Stimulated activated naive CD4-positive, alpha-beta T cell treated with Interleukin-2 at 50 U/mL for 16 hours (primary cell): ENCODE measurements around the gene GPR18.
"Not testable (repeated sequence)": the region's sequence is repeated elsewhere in the genome, so short reads cannot be mapped to it uniquely, and the experiment has no call there.

Experiments
- DNase-seq: peaks from one replicate; lab custom pipeline; 2025; lab: John Stamatoyannopoulos, UW

Gene GPR18

GRCh38 chr13:99228737-99229691 lies 29.2 kb downstream of the GPR18 start:
- no peak for DNase-seq

DNA sequence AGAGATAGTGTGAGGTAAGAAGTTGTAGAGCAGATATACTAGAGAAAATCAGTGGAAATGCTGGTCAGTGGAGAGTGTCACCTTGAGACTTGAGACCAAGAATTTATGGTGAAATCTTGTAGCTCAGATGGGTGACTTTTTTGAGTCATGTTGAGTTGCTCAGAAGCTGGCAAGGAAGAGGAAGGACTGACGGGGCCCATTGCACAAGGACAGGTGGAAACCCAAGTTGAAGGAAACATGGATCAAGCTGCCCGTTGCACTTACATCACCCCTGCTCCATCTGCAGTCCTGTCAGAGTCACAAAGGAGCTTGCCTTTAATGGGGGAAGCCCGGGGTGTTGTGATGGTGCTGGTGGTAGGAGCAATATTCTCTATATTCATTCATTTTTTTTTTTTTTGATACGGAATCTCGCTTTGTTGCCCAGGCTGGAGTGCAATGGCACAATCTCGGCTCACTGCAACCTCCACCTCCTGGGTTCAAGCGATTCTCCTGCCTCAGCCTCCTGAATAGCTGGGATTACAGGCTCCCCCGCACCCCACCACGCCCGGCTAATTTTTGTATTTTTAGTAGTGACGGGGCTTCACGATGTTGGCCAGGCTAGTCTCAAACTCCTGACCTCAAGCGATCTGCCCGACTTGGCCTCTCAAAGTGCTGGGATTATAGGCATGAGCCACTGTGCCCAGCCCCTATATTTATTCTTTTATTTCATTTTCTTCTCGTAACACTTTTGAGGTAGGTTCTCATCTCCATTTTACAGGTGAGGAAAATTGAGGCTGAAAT lies 30.1 kb downstream of the GPR18 start:
- no peak for DNase-seq

- DNase-seq, result no peak
Measured at GRCh38 chr13:99227331-99227900, 30.8 kb downstream of the GPR18 start.

DNA sequence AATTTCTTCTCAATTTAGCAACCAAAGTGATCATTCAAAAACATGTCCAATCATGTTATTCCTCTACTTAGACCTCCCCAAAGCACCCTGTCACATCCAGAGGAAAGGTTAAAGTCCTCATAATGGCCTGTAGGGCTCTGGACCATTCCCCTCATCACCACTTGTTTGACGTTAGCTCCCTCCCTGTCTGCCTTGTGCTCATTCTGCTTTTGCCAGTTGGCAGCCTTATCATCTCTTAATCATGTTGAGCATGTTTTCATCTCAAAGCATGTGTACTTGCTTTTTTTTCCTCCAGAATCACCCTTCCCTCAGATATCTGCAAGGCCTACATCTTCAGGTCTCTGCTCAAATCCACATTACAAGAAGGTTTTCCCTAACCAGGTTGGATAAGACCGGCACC lies 31.7 kb downstream of the GPR18 start:
- no peak for DNase-seq

DNA sequence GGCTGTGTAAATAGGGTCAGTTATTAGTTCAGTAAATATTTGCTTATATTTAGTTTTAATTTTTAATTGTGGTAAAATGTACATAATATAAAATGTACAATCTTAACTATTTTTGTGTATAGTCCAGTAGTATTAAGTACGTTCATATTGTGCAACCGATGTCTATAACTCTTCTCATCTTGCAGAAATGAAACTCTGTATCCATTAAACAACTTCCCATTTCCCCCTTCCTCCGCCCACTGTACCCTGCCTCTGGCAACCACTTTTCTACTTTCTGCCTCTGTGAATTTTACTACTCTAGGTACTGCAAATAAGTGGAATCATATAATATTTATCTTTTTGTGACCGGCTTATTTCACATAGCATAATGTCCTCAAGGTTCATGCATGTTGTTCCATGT lies 33.1 kb downstream of the GPR18 start:
- DNase-seq, result no peak

DNA sequence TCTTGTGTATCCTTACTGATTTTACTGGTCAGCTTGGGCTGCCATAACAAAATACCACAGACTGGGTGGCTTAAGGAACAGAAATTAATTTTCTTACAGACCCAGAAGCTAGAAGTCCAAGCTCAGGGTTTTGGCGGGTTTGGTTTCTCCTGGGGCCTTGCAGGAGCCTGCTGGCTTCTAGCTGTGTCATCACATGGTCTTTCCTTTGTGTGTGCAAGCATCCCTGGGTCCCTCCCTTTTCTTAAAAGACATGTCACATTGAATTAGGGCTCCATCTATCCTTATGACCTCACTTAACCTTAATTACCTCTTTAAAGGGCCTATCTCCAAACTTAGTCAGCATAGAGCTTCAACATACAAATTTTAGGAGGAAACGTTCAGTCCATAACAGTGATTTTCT lies 34.2 kb downstream of the GPR18 start:
- DNase-seq, result no peak

DNA sequence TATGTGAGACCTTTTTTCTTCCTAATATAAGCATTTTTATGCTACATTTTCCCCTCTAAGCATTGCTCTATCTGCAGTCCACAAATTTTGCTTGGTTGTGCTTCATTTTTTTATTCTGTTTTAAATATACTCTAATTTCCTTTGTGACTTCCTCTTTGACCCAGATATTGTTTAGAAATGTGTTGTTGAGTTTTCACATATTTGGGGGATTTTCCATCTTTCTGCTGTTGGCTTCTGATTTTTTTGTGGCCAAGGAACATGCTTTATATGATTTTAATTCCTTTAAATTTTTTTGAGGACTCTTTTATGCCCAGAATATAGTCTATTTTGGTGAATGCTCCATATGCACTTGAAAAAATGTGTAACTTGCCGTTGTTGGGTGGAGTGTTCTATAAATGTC lies 34.6 kb downstream of the GPR18 start:
- no peak for DNase-seq

DNA sequence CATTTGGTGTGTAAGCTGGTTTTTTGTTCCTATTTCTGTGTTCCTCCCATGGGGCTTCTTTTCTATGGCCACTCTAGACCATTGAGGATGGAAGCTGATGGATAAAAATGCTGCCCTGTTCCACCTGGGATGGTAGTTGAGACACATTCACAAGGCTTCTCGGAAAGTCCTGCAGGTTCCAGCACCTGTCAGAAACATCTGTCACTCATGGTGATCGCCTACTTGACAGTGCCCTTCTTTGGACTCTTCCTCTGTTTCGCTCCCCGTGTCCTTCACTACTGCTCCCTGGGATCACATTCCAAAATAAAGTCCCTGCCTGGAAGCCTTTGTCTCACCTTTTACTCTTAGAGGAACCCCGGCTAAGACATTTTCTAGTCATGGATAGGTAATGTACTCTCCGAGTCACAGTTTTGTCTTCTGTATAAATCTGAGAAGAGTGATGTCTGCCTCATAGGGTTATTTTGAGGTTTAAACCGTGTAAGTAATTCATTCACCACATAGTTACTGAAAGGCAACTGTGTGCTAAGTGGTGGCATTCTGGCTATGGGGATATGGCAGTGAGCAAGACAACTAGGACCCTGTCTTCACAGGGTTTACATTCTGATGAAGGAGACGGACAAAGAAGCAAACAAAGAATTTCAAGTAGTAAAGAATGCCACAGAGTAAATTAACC lies 36.5 kb downstream of the GPR18 start:
- no peak for DNase-seq

- no peak for DNase-seq
Measured at GRCh38 chr13:99220199-99220935, 37.8 kb downstream of the GPR18 start.

DNA sequence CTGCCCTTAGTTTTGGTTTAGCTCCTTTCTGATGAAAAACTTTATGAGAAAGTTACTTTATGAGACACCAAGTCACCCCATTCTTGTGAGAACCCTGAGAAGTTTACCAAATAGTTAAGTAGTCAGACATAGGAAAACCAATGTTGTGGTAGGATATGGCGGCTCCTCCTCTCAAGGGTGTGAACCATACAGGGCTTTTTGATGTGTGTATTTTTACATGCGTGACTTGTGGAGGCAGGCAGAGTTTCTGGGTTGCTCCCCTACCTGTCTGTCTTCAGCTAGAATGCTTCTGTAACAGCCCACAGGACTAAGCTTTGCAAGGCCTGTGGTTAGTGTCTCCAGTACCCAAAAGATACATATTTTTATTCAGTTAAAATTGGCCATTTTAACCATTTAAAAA lies 39.2 kb downstream of the GPR18 start:
- DNase-seq, result peak; percentile 44

GRCh38 chr13:99218545-99218944 lies 39.6 kb downstream of the GPR18 start:
- DNase-seq, result no peak

DNA sequence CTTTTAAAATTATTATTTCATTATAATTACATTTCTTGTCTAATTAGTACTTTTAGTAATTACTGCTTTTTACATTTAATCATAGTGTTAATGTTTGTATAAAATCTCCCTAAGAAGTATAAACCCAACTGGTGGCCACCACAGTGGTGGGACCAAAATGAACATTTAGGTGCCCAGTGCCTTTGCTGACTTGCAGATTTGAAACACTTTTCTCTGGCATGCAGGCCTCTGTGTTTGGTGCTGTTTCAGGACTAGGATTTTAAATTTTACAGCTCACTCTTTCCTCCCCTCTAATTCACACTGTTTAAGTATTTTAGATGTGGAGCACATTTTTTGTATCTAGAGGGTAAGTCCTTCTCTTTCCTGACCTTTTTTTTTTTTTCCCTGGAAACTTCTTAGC lies 40.1 kb downstream of the GPR18 start:
- no peak for DNase-seq

DNA sequence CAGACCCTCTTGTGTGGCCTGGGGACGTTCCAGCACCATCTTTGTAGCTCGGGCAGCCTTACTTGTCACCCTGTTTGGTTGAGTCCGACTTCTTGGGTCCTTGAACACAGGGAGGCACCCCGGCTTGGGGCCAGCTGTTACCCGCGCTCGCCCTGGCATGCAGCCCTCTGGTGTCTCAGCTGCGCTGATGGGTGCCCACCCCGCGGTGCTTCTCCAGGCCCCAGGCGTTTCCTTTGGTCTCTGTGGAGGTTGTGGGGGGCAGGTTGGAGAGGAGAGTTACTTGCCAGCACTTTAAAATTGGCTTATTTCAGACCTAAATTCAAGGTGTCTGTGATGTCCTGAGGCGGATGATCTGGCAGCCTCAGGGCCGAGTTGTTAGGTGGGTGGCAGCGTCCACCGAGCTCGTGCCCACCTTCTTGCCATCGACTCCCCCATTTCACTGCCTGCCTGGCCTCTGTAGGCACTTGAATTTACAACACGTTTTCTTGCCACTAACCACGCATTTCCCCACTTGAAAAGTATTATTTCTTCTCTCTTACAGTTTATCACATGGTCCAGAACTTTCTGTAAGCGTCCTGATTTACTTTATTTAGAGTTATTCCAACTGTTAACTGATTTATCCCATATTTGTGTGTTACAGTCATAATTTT lies 40.6 kb downstream of the GPR18 start:
- no peak for DNase-seq

DNA sequence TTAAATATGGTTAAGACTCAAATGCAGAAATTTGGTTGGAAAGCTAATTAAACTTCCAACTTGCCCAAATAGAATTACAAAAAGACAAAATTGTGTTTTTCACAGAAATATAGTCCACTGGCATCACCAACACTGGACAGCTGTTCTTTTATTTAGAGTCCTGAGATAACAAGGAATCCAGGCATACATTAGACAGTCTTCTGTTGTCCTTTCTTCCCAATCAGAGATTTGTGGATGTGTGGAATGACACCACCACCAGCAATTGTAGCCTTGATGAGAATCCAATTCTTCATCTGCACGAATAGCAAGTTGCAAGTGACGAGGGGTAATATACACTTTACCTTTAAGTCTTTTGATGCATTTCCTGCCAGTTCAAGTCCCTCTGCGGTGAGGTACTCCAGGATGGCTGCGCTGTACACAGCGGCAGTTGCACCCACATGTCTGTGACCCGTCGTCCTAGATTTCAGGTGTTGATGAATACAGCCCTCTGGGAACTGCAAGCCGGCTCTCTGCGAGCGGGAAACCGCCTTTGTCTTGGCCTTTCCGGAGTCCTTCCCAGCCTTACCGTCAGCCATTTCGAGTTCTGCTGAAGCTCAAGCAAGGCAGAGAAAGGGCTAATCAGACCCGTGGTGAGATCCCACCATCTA lies 42.9 kb downstream of the GPR18 start:
- peak; percentile 32 for DNase-seq

DNA sequence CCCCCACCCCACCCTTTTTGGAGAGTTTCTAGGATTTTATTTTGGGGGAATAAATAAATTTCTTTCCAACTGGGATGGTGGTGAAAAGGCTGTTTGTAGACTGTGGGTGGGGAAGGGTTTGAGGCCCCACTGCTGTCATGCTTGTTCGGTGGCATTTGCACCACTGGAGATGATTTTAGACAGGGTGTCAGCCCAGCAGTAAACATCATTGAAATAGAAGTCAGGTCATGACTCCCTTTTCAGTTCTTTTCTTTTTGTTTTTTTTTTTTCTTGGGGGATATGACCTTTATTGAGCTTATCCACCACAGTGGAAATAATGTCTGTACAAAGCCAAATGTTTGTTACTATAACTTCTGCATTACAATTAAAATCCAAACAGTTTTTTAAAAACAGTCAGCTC lies 43.4 kb downstream of the GPR18 start:
- DNase-seq, result no peak

DNA sequence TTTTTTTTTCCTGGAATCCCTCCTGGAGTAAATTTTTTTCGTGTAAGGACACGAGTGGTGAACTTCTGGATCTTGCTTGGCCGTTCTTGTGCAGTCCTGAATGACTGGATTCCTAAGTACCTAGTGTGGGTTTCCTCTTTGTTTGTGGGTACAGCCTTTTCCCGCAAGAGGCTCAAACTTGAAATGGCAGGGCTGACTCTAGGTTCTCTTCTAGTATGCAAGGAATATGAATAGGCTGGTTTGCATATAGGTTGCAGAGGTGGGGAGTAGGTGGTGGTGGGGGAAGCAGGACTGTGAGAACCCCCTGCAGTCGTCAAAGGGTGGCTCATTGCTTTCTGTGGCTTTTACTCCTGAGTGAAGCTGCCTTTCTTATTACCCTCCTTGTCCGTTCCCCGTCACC lies 43.9 kb downstream of the GPR18 start:
- DNase-seq, result peak; percentile 58

GRCh38 chr13:99211421-99212035 lies 46.7 kb downstream of the GPR18 start:
- no peak for DNase-seq

GRCh38 chr13:99210627-99211026 lies 47.6 kb downstream of the GPR18 start:
- DNase-seq, result not testable (repeated sequence)

DNA sequence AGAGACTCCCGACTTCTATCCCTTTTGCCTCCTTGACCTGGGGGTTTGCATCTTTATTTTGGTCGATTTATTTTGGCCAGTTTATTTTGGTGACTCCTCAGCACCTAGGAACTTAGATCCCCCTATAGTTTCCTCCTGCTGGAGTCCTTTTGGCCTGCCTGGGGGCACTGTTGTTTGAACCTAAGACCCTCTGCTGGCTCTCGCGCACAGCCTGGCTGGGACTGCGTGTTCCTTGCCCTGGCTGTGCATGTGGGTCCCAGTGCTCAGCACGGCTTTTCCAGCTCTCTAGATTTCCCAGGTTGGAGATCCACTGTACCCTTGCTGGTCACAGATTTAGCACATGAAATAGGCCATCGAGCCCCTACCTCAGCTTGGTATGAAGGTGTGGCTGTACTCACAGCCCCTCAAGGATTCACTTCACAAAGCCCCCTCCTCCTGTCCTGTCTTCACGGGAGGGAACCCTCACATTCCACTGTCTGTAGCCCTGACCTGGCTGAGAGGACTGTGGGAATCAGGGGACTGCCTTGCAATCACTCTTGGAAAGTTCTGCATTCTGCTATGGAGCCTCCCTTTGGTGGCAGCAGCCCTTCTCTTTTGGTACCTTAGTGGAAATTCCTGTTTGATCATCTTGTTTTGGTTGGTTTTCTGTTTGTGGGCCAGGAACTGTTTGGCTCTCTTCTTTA lies 49.2 kb downstream of the GPR18 start:
- DNase-seq, result no peak
